Renal cortex interstitium (tissue), 15 donors: Measurements from ENCODE around the gene CYP4V2. TPM values are rescaled to one million over a fixed set of nuclear protein-coding genes. Genes with fewer than 3 reads are reported as not detected.

Experiments
- DNase-seq, 11 donors: peaks; one replicate each; pipeline ENCODE4 v3.0.0-alpha.2; 2013; ENCODE audit warnings: low read depth in 9 of 11, low spot score in 4 of 11; ENCODE audit errors: extremely low read depth in 1 of 11
- long read RNA-seq, 16 experiments: transcript quantifications; one replicate each; lab custom pipeline, GENCODE V29; 2026
- polyA plus RNA-seq, 3 donors: library from polyadenylated mRNA; unstranded; fragments of 120-200 nt; gene quantifications; one replicate each; pipeline ENCODE4 v1.2.1, GENCODE V29; 2013; ENCODE audit not compliant: insufficient read length in 3 of 3

The CYP4V2 gene
- polyA plus RNA-seq, result 10 to 100 TPM; 20.5 to 26.6 (median 21.2) TPM
- long read RNA-seq, donor 1, result 0 reads
- long read RNA-seq, donor 2, partial matches to known transcripts, result 0 of 2 reads
- long read RNA-seq, donor 2, other reads (novel, unspliced or antisense), result 0 of 2 reads
- long read RNA-seq, donor 3, result 0 reads
- long read RNA-seq, donor 4, partial matches to known transcripts, result 6 of 6 reads
- long read RNA-seq, donor 4, other reads (novel, unspliced or antisense), result 0 of 6 reads
- long read RNA-seq, donor 5, result 0 reads
- long read RNA-seq, donor 6, partial matches to known transcripts, result 0 of 3 reads
- long read RNA-seq, donor 6, other reads (novel, unspliced or antisense), result 0 of 3 reads
- long read RNA-seq, donor 7, partial matches to known transcripts, result 0 of 1 reads
- long read RNA-seq, donor 7, other reads (novel, unspliced or antisense), result 0 of 1 reads
- long read RNA-seq, donor 8, result 0 reads
- long read RNA-seq, donor 9, partial matches to known transcripts, result 0 of 1 reads
- long read RNA-seq, donor 9, other reads (novel, unspliced or antisense), result 0 of 1 reads
- long read RNA-seq, donor 10, result 0 reads
- long read RNA-seq, donor 11, partial matches to known transcripts, result 0 of 1 reads
- long read RNA-seq, donor 11, other reads (novel, unspliced or antisense), result 0 of 1 reads
- long read RNA-seq, donor 12, result 0 reads
- long read RNA-seq, donor 13, result 0 reads
- long read RNA-seq, donor 14, partial matches to known transcripts, result 0 of 2 reads
- long read RNA-seq, donor 14, other reads (novel, unspliced or antisense), result 0 of 2 reads
- long read RNA-seq, donor 15, result 0 reads
- long read RNA-seq, donor 16, partial matches to known transcripts, result 0 of 4 reads
- long read RNA-seq, donor 16, other reads (novel, unspliced or antisense), result 0 of 4 reads

- peak in 9 of 11 donors; percentile 49 to 71 (median 63) for DNase-seq
These were observed at the start of gene CYP4V2 for GRCh38 chr4:186191200-186192065. Gene CYP4V2, plus strand, starts transcription at chr4:186191567. Its CDS starts 257 bp downstream, at chr4:186191824.

DNA sequence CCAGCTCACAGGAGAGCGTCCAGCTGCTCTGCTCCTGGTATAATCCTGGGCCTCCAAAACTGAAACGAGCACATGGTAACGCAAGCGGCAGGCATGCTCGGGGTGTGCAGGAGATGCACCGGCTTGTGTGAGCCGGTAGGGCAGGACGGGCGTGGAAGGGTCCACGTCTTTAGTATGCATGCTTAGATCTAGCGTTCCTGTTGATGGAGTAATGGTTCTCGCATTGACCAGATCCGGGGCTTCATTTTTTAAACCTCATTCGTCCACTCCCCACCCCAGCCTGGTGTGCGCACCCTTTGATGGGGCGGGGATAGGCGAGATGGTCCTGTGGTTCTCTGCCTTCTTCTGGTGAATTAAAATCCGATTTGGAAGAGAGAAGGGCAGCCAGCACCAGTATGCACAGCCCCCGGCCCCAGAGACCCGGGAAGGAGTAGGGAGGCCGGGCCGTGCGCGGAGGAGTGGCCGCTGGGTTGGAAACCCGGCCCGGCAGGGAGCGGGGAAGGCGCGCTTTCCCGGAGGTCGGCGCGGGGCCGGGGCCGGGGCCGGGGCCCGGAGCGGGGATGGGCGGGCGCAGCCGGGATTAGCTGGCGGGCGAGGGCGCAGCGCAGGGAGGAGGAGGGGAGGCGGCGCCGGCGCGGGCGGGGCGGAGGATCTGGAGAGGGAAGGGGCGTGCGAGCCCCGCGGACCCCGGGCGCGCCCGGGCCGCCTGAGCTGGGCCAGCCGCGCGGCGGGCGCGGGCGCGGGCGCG lies 47.0 kb upstream of the CYP4V2 start:
- peak in 7 of 11 donors; percentile 51 to 70 (median 63) for DNase-seq

DNA sequence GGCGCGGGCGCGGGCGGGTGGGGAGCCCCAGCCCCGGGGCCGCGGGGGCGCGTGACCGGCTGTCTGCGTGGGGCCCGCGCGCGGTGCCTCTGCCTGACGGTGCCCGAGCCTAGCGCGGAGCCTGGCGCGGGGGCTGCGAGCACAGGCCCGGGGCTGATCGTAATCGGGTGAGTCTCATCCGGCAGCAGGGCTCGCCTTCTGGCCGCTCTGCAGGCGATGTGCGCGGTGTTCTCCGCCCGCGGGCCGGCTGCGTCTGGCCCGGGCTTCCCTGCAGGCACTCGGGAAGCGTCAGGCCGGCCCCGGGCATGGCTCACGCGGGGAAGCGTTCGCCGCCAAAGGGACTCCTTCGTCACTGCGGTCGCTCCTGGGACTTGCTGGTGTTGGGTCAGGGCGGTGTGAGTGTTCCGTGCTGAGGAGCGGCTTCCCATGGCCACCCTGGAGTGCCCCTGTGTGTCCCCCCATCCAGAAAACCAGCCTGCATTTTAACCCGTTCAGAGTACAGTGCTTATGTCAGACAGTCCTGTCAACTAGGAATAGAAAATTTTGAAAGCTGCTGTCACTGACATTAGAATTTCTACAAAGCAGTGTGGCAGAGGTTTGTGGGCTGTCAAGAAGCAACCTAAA lies 46.3 kb upstream of the CYP4V2 start:
- peak in 5 of 11 donors; percentile 35 to 46 (median 43) for DNase-seq

GRCh38 chr4:186146458-186146857 lies 44.9 kb upstream of the CYP4V2 start:
- no peak for DNase-seq

GRCh38 chr4:186148336-186148975 lies 42.9 kb upstream of the CYP4V2 start:
- DNase-seq, result peak in 4 of 11 donors; percentile 36 to 61 (median 36)

GRCh38 chr4:186149872-186150271 lies 41.5 kb upstream of the CYP4V2 start:
- peak in 2 of 11 donors; percentile 35 to 41 for DNase-seq

DNA sequence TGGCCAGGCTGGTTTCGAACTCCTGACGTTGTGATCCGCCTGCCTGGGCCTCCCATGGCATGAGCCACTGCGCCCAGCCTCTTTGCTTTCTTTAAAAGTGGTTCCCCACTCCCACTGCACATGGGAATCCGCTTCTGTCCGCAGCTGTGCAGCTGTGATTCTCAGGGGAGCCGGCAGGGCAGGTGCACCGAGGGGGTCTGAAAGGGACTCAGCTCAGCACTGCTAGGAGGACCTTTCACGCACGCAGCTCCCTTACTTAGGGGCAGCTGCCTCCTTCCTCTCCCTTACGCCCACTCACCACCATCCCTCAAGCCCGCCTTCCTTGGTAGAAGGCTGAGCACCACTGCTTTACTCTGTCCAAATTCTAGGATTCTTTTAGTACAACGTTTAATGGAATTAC lies 40.4 kb upstream of the CYP4V2 start:
- no peak for DNase-seq

- no peak for DNase-seq
These were observed 39.9 kb upstream of the CYP4V2 start for GRCh38 chr4:186151499-186151898.

DNA sequence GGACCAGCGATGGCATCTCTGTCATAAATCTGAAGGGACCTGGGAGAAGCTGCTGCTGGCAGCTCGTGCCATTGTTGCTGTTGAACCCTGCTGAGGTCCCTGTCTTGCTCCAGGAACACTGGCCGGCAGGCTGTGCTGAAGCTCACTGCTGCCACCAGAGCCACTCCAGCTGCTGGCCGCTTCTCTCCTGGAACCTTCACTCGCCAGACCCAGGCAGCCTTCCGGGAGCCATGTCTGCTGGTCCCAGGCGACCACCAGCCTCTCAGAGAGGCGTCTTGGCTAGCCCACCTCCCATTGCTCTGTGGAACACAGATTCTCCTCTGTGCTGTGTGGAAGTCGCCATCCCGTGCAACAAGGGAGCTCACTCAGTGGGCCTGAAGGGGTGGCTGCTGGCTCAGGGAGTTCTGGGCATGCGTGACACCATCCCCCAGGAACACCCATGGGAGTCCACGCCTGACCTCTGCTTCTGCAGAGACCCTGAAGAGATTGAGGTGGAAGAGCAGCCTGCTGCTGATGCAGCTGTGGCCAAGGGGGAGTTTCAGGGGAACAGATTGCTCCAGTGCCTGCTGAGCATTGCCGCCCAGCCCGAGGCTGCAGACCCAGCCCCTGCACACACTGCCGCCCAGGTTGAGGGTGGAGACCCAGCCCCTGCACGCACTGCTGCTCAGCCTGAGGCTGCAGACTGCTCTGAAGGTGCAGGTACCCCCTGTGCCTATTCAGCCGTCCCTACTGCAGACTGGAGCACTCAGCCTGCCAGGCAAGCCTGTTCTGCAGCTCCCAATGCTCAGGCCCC lies 33.1 kb upstream of the CYP4V2 start:
- peak in 2 of 11 donors; percentile 28 to 37 for DNase-seq

GRCh38 chr4:186158966-186159365 lies 32.4 kb upstream of the CYP4V2 start:
- DNase-seq, result no peak

GRCh38 chr4:186159613-186160012 lies 31.8 kb upstream of the CYP4V2 start:
- DNase-seq, result no peak

GRCh38 chr4:186161138-186161537 lies 30.2 kb upstream of the CYP4V2 start:
- DNase-seq, result no peak

DNA sequence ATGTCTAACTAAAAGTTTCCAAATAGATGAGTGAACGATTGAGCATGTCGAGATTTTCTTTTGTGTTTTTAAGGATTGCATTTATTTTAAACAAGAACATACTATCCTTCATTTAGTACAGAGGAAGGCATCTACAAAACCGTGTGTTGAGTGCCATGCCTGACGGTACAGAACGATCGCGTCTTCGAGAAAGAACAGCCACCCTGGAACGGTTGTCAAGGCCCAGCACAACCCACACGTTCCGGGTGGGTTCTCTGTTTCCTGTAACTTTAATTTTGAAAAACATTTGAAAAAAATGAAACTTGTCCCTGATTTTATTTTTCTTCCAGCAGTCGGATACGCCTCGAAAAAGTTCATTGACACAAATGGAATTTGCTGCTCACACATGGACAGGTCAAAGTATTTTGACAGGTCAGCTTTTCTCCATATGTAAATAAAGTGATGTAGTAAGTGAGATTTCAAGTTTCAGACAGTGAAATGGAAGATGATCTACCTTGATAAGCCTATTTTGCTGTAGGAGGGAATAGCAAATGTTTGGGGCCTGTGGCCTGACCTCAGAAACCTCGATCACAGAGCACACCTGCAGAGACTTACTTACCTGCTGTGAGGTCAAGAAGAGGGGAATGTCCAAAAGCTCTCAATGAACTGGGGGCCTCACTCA lies 24.4 kb upstream of the CYP4V2 start:
- no peak for DNase-seq

DNA sequence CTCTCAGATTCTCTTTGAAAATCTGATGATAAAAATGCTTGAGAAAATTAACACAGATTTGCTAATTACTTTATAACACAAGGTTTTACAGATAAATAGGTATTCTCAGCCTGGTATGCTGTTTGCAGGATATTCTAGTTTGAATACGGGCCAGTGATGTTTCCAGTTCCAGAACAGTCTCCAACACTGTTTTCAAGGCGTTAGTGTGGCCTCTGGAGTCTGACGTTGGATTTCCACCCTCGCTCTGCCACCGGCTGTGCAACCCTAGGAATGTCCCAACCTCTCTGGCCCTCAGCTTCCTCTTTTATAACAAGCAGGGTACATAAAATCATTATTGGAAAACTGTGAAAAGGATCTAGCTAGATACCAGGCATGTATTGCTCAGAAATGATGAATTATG lies 23.8 kb upstream of the CYP4V2 start:
- no peak for DNase-seq

GRCh38 chr4:186168750-186169149 lies 22.6 kb upstream of the CYP4V2 start:
- DNase-seq, result no peak

- DNase-seq, result no peak
These were observed 21.9 kb upstream of the CYP4V2 start for GRCh38 chr4:186169333-186169944.
